HG02623 (cell line): ENCODE results near the gene PNMA8C.
"Not testable (repeated sequence)": the region's sequence is repeated elsewhere in the genome, so short reads cannot be mapped to it uniquely, and the experiment has no call there.

Source experiments
- ATAC-seq: cut with Tn5 transposase; IDR thresholded peaks from one replicate; pipeline ENCODE4 v1.9.1; 2021; ENCODE audit warnings: moderate library complexity; ENCODE audit not compliant: unreplicated experiment

The PNMA8C gene

GRCh38 chr19:46447824-46448223 is 19.1 kb upstream of the PNMA8C start:
- no peak for ATAC-seq

GRCh38 chr19:46447006-46447405 is 18.3 kb upstream of the PNMA8C start:
- ATAC-seq, result no peak

GRCh38 chr19:46446021-46446420 is 17.3 kb upstream of the PNMA8C start:
- ATAC-seq, result no peak

- ATAC-seq, result no peak
Observed at GRCh38 chr19:46442808-46443450, 14.2 kb upstream of the PNMA8C start.

- no peak for ATAC-seq
Observed at GRCh38 chr19:46441866-46442265, 13.1 kb upstream of the PNMA8C start.

- not testable (repeated sequence) for ATAC-seq
Observed at GRCh38 chr19:46435689-46436088, 7.0 kb upstream of the PNMA8C start.

- no peak for ATAC-seq
Observed at GRCh38 chr19:46435009-46435408, 6.3 kb upstream of the PNMA8C start.

- ATAC-seq, result not testable (repeated sequence)
Observed at GRCh38 chr19:46433470-46433869, 4.7 kb upstream of the PNMA8C start.

GRCh38 chr19:46431824-46432223 is 3.1 kb upstream of the PNMA8C start:
- no peak for ATAC-seq

- ATAC-seq, result no peak
Observed at GRCh38 chr19:46429999-46430398, 1.3 kb upstream of the PNMA8C start.

- ATAC-seq, result no peak
Observed at GRCh38 chr19:46427518-46428045, 1.2 kb downstream of the PNMA8C start.

- no peak for ATAC-seq
Observed at GRCh38 chr19:46426506-46427162, 2.1 kb downstream of the PNMA8C start.

GRCh38 chr19:46426035-46426505 is 2.7 kb downstream of the PNMA8C start:
- ATAC-seq, result no peak

- no peak for ATAC-seq
Observed at GRCh38 chr19:46423188-46423587, 5.5 kb downstream of the PNMA8C start.

GRCh38 chr19:46422344-46422743 is 6.4 kb downstream of the PNMA8C start:
- ATAC-seq, result no peak

- ATAC-seq, result no peak
Observed at GRCh38 chr19:46420056-46420455, 8.7 kb downstream of the PNMA8C start.

- ATAC-seq, result not testable (repeated sequence)
Observed at GRCh38 chr19:46415804-46416709, 12.7 kb downstream of the PNMA8C start.

- not testable (repeated sequence) for ATAC-seq
Observed at GRCh38 chr19:46414899-46415298, 13.8 kb downstream of the PNMA8C start.

- ATAC-seq, result no peak
Observed at GRCh38 chr19:46413262-46414031, 15.3 kb downstream of the PNMA8C start, which contains the start of gene CCDC8. CCDC8 (minus strand) TSS chr19:46413564; CDS start chr19:46412810, 754 bp downstream.

GRCh38 chr19:46412650-46413261 is 16.0 kb downstream of the PNMA8C start:
- ATAC-seq, result no peak
